HG03039 (cell line): ENCODE data around the gene NAGK.
"Not testable (repeated sequence)": the region's sequence is repeated elsewhere in the genome, so short reads cannot be mapped to it uniquely, and the experiment has no call there.

Experiments
- ATAC-seq: cut with Tn5 transposase; IDR thresholded peaks from one replicate; pipeline ENCODE4 v1.9.1; 2021; ENCODE audit warnings: mild to moderate bottlenecking, moderate library complexity; ENCODE audit not compliant: unreplicated experiment

NAGK gene

DNA sequence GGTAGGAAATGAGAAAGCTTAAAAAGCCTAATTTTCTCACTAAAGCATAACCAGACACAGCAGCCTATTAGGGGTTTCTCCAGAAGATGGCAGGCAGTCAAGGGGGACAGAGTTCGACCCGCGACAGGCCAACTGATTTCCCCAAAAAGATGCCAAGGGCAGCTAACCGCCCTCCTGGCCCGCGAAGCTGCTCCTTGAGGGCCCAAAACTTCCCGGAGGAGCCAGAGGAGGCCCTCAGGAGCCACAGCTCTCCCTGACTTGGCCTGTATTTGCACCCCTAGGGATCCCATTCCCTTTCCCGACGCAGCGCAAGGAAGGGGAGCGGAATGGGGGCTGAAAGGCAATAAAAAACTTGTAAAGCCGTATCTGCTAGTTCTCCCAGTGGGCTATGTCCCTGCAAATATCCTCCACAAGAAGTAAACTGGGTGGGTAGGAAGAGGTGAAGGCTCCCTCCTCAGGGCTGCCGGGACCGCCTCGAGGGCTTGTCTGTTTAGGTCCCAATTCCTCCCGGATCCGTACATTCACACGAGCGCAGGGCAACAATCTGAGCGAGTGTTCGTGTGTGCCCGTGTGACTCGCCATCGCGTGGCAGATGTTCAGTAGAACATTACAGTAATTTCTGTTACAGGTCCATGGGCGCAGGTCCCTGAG lies 756 bp upstream of the NAGK start:
- peak; percentile 2 for ATAC-seq

DNA sequence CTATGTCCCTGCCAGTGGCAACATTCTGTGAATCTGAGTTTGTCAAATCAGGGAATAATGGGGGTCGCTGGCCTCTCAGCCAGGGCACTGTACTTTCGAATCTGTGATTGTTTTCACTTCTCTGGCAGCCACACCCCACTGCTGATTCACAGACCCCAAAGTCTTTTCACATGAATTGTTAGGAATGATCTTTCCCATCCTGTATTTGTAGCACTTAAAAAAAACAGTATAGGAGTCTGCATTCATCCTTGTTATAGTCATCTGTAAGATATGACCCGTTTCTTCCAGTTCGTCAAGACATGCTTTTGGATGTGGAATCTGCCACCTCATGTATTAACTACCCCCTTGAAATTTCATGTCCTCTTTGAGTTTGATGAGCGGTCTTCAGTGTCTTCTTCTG lies 928 bp downstream of the NAGK start:
- no peak for ATAC-seq

DNA sequence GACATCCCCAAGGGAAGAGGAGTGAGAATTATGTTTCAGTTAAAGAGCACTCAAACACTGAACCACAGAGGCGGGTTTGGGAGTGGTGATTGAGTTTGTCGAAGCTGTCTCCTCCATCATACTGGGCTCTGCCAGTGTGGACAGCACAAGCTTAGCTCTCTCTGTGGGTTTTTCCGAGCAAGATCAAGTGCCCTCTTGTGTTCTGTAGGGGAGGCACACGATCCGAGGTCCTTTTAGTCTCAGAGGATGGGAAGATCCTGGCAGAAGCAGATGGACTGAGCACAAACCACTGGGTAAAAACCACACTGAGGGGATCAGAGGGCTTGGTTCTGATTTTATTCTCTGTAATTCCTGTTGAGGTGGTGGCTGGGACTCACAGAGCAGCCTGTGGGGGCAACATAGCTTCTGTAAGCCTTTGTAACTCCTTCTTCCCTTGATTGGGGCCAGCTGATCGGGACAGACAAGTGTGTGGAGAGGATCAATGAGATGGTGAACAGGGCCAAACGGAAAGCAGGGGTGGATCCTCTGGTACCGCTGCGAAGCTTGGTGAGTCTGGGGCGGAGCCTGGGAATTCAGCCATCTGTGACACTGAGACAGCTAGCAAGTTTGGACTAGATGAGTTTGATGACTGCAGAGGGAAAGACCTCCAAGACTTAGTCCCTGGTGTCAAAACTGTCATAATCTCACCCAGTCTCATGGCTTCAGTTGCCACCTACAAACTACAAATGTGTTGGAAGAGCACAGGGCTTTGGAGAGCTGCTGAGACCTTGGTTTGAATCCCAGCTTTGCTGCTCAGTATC lies 2.0 kb downstream of the NAGK start:
- no peak for ATAC-seq

DNA sequence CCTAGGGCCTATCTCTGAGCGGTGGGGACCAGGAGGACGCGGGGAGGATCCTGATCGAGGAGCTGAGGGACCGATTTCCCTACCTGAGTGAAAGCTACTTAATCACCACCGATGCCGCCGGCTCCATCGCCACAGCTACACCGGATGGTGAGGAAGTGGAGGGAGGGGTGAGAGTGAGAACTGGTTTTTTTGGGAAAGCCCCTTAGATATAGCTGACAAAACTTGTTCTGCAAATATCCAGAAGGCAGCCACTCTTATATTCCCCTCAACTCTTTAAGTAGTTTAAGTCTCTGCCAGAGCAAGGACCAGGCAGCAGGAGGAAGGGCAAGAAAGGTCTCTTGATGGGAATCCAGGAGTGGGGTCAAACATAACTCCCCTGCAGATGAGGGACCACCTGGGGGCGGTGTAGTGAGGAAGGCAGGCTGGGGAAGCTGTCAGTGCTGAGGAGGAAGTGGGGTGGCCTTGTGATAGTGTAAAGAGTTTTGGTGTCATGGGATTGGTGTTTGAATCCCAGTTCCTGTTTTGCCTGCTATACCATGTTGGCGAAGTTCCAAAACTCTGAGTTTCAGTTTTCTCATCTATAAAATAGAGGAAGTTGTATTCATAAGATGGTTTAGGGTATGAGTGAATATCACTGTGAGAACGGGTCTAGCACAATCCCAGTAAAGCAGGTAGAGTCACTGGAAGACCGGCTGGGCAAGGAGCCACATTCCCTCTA lies 3.4 kb downstream of the NAGK start:
- ATAC-seq: peak; percentile 35

- ATAC-seq: no peak
Observed at GRCh38 chr2:71072492-71072891, 4.0 kb downstream of the NAGK start.

GRCh38 chr2:71073475-71073874 lies 5.0 kb downstream of the NAGK start:
- no peak for ATAC-seq

DNA sequence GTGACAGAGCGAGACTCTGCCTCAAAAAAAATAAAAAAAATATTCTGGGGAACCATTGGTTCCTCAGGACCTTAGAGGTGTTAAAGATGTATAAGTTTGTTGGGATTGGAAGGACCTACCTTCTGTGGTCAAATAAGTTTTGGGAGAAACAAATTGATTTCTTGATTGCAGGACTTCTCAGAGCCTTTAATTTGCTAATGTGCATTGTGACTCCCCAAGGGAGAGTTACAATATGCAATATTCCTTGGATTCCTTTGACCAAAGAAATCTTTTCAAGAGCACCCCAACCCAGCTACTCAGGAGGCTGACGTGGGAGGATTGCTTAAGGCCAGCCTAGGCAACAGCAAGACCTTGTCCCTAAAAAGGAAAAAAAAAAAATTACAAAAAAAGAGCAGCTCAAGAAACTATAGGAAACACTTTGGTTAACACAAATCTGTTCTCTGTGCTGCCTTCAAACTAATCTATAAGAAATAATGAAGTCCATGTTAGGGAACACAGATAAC lies 6.5 kb downstream of the NAGK start:
- ATAC-seq: no peak

- no peak for ATAC-seq
Observed at GRCh38 chr2:71078624-71079023, 10.2 kb downstream of the NAGK start.

DNA sequence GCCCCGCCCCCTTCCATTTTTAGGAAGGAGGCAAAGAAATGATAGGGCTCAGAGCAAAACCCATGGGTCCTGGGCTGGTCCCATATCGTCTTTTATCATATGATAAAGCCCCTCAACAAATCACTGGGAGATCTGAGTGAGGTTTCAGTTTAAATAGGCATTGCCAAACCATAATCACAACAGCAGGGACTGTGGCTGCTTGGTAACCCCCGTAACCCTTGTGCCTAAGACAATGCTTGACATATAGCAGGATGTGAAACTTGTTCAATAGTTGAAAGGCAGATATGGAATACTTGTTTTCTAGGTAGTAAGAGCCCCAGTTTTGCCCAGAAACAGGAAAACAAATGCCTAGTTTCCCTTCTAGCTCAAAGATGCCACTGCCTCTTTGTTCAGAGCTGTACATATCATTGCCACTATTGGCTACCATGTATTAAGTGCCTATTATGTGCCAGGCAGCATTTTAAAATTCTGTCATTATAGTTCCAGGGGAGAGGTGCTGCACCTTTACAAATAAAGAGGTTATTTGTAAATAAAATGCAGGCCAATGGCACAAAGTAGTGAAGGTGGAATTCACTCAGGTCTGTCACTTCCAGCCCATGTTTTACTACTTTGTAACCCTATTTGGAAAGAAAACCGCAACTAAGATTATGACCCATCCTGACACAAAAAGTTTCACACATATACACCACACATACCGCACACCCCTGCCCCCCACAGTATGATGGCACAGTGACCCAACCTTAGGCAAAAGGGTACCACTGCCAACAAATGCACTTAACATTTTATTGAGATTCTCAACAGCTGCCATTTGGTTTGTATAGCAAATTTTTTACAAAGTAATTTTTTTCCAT lies 14.2 kb downstream of the NAGK start:
- ATAC-seq: no peak

GRCh38 chr2:71083297-71083696 lies 14.8 kb downstream of the NAGK start:
- ATAC-seq: not testable (repeated sequence)

- ATAC-seq: not testable (repeated sequence)
Observed at GRCh38 chr2:71083752-71084312, 15.4 kb downstream of the NAGK start.

- not testable (repeated sequence) for ATAC-seq
Observed at GRCh38 chr2:71085325-71086003, 17.0 kb downstream of the NAGK start.

- ATAC-seq: not testable (repeated sequence)
Observed at GRCh38 chr2:71089475-71089874, 21.0 kb downstream of the NAGK start.

DNA sequence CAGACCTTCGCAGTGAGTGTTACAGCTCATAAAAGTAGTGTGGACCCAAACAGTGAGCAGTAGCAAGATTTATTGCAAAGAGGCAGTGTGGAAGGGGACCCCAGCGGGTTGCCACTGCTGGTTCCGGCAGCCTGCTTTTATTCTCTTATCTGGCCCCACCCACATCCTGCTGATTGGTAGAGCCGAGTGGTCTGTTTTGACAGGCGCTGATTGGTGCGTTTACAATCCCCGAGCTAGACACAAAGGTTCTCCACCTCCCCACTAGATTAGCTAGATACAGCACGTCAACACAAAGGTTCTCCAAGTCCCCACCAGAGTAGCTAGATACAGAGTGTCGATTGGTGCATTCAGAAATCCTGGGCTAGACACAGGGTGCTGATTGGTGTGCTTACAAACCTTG lies 23.4 kb downstream of the NAGK start:
- ATAC-seq: not testable (repeated sequence)

- ATAC-seq: not testable (repeated sequence)
Observed at GRCh38 chr2:71092491-71093260, 24.2 kb downstream of the NAGK start.

DNA sequence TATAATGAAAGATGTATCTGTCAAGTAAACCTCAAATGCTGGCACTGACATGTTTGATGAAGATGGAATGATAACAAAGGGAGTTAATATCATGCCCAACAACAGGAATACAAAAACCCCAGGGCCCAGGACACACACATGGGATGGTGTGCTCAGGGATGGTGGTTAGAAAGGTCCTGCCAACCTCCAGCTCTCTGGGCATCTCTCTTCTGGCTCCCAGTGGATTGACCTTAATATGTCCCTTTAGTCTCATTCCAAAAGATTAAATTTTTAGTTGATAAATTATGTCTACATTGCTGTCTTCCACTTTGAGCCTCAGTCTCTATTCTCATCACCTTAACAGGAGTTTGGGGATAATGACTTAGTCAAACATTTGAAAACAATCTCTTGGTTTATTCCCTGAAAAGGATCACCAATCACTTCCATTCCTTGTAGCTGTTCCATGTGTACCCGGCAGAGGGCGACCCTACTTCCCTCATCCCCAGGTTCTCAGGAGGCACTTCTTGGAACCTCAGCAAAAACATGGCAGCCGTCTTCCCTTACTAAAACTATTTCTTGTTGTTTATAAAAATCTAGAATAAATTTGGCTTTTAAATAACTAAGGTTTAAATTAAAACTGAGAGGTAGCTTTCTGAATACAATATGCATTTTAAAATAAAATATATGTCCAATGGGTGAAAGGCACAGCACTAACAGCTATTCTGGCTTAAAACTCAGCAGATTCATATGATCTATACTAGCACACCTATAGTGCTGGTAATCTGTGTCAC lies 31.9 kb downstream of the NAGK start:
- no peak for ATAC-seq

DNA sequence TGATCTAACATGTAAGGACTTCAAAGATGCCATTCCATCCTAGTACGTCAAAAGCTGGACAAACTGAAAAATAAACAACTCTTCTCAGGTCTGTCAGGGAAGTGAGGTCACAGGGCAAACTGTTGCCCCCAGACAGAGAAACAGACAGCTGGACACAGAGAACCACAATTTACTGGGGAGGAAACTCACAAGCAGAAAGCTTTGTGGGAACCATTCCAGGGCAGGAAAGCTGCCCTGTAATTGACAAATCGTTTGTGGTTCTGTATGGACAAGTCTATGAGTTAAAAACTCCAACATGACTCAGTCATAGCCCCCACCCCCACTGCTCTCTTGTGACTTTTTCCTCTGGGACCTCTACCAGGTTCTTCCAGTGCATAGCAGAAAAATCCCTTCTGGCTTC lies 33.2 kb downstream of the NAGK start:
- ATAC-seq: no peak

DNA sequence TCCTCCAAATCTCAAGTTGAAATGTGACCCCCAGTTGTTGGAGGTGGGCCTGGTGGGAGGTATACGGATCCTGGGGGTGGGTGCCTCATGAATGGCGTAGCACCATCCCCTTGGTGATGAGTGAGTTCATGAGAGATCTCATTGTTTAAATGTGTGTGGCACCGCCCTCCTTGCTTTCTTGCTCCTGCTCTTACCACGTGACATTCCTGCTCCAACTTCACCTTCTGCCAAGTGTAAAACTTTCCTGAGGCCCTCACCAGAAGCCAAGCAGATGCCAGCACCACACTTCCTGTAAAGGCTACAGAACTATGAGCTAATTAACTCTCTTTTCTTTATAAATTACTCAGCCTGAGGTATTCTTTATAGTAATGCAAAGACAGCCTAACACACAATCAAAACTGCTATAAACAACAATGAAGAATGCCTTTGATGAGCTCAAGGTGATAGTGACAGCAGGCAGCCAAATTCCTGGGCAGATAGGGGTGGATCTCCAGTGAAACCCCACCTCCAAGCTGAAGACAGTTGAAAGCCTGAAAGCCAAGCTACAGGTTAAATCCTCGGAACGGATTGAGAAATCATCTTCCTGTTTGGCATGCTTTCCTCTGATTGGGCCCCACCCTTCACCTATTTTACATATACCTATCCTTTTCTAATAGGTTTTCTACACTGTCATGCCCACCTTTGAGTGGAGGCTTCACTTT lies 34.7 kb downstream of the NAGK start:
- ATAC-seq: no peak
